ENCODE data around the gene ATPAF1.

Gene ATPAF1

GRCh38 chr1:46582972-46583371, 85.2 kb downstream of the ATPAF1 start:
- no peaks in the 10 kb centered on the region for H3K9me3 ChIP-seq (replicated peaks in 1 of 2; ENCODE audit: control insufficient read depth in 2 of 2, insufficient read depth in 1 of 2, low read depth in 1 of 2, low read length in 2 of 2)
- DNase-seq (ENCODE audit: low spot score), result no peak
- H3K36me3 ChIP-seq (replicated peaks in 1 of 2; ENCODE audit: control insufficient read depth in 2 of 2, insufficient read depth in 2 of 2, low read length in 2 of 2), result peaks cover 5 to 57% of the 10 kb centered on the region in 2 donors
- H3K14ac ChIP-seq (ENCODE audit: low read length), result no peak overlapping the region
- no peaks in the 10 kb centered on the region for H3K27me3 ChIP-seq (ENCODE audit: control insufficient read depth in 3 of 3, insufficient read depth in 3 of 3, low read depth in 1 of 3, low read length in 3 of 3)
- H3K9ac ChIP-seq (ENCODE audit: low read depth, low read length, poor library complexity), result no peak overlapping the region
- H3K27ac ChIP-seq (replicated peaks; ENCODE audit: low read length), result no peak overlapping the region
- H3K23ac ChIP-seq (ENCODE audit: low read depth, low read length, poor library complexity), result no peak overlapping the region
- H3K4me1 ChIP-seq (ENCODE audit: control insufficient read depth in 2 of 2, insufficient read depth in 1 of 2, low read depth in 1 of 2, low read length in 2 of 2), result peaks cover 0 to 5% of the 10 kb centered on the region in 2 donors
- no peak overlapping the region for H2BK120ac ChIP-seq (ENCODE audit: low read depth, low read length)
- H4K91ac ChIP-seq (ENCODE audit: low read depth, low read length, poor library complexity), result no peak overlapping the region
- no CpG with 5 or more reads among the region's 7 CpGs for WGBS, 2 donors (ENCODE audit: extremely low coverage in 2 of 2, insufficient read length in 2 of 2, insufficient replicate concordance in 1 of 2)
- no peak overlapping the region for H2BK12ac ChIP-seq (ENCODE audit: low read length)
- H3K18ac ChIP-seq (ENCODE audit: low read length), result no peak overlapping the region
- H4K8ac ChIP-seq (ENCODE audit: low read depth, low read length), result no peak overlapping the region
- H3K4me3 ChIP-seq (ENCODE audit: low read length in 2 of 2), result no peak overlapping the region
- no peak overlapping the region for H2BK15ac ChIP-seq (ENCODE audit: low read length)
- no peak overlapping the region for H3K4ac ChIP-seq (ENCODE audit: low read length)
- H2AFZ ChIP-seq (ENCODE audit: low read length), result no peak overlapping the region
- H3K79me1 ChIP-seq (ENCODE audit: low read depth, low read length), result no peaks in the 10 kb centered on the region
- H2BK5ac ChIP-seq (ENCODE audit: low read length), result no peak overlapping the region
- no peak overlapping the region for H3K4me2 ChIP-seq (ENCODE audit: insufficient read depth, low read length, poor library complexity, severe bottlenecking)
- H2AK5ac ChIP-seq (ENCODE audit: low read depth, low read length), result no peak overlapping the region

Data from neuronal stem cell (in vitro differentiated cells).